CD14-positive monocyte (primary cell): ENCODE data around the gene NR2F1. TPM values are rescaled to one million over a fixed set of nuclear protein-coding genes. Genes with fewer than 3 reads are reported as not detected.
A peak's percentile ranks its signal among the peaks of the same experiment; 100 is the strongest.

Experiments used
- DNase-seq, 3 donors: peaks; one replicate each; pipeline ENCODE4 v3.0.0-alpha.2; 2011 to 2022
- H2AFZ ChIP-seq: 2 replicates; pipeline ENCODE4 v1.6.0; 2012; ENCODE audit warnings: mild to moderate bottlenecking, low read depth, low read length, inconsistent platforms; ENCODE audit not compliant: insufficient read depth, poor library complexity, severe bottlenecking
- H3K27ac ChIP-seq, 2 donors: 1 replicate in 1 of 2; 2 replicates in 1 of 2; pipeline ENCODE4 v1.5.1; 2012 to 2013; ENCODE audit warnings: low read length in 2 of 2, control low read depth in 1 of 2, inconsistent platforms in 1 of 2, low read depth in 1 of 2, mild to moderate bottlenecking in 1 of 2
- H3K27me3 ChIP-seq, 2 donors: one replicate each; pipeline versions ENCODE4 v1.6.0 to v1.6.1; 2011 to 2013; ENCODE audit warnings: low read length in 2 of 2; ENCODE audit not compliant: control insufficient read depth in 2 of 2, insufficient read depth in 2 of 2
- H3K36me3 ChIP-seq, 2 donors: replicated peaks in 1 of 2; 1 replicate in 1 of 2; 2 replicates in 1 of 2; pipeline versions ENCODE4 v1.5.1 to v1.6.1; 2012 to 2013; ENCODE audit warnings: low read length in 2 of 2, control low read depth in 1 of 2, inconsistent platforms in 1 of 2, mild to moderate bottlenecking in 1 of 2; ENCODE audit not compliant: insufficient read depth in 2 of 2, control insufficient read depth in 1 of 2
- H3K4me1 ChIP-seq, 2 donors: 1 replicate in 1 of 2; 2 replicates in 1 of 2; pipeline versions ENCODE4 v1.5.1 to v1.6.1; 2012 to 2013; ENCODE audit warnings: low read length in 2 of 2, control low read depth in 1 of 2, inconsistent platforms in 1 of 2, mild to moderate bottlenecking in 1 of 2, moderate library complexity in 1 of 2; ENCODE audit not compliant: insufficient read depth in 2 of 2, control insufficient read depth in 1 of 2
- H3K4me2 ChIP-seq: replicated peaks from 2 replicates; pipeline ENCODE3; 2012; ENCODE audit warnings: low read length, moderate library complexity, mild to moderate bottlenecking; ENCODE audit not compliant: poor library complexity, severe bottlenecking; ENCODE audit errors: extremely low read depth
- H3K4me3 ChIP-seq, 3 experiments: fragments of 200-600 bp in 1 of 3; sonication (generic) in 1 of 3; replicated peaks in 1 of 3; 1 replicate in 2 of 3; 2 replicates in 1 of 3; pipeline ENCODE4 v1.5.1; 2011 to 2013; ENCODE audit warnings: low read length in 3 of 3, mild to moderate bottlenecking in 3 of 3, control low read depth in 2 of 3, low read depth in 2 of 3, inconsistent platforms in 1 of 3, moderate library complexity in 1 of 3
- H3K79me2 ChIP-seq: 2 replicates; pipeline ENCODE4 v1.6.0; 2012; ENCODE audit warnings: mild to moderate bottlenecking, control low read depth, inconsistent platforms, low read length, moderate library complexity; ENCODE audit not compliant: insufficient read depth
- H3K9ac ChIP-seq: 2 replicates; pipeline ENCODE4 v1.6.0; 2017; ENCODE audit warnings: low read length, mild to moderate bottlenecking; ENCODE audit not compliant: insufficient read depth, poor library complexity, severe bottlenecking
- H3K9me3 ChIP-seq, 2 donors: replicated peaks in 1 of 2; 1 replicate in 1 of 2; 2 replicates in 1 of 2; pipeline versions ENCODE4 v1.5.1 to v1.6.1; 2012 to 2013; ENCODE audit warnings: low read length in 2 of 2, control low read depth in 1 of 2; ENCODE audit not compliant: control insufficient read depth in 1 of 2, insufficient read depth in 1 of 2
- H4K20me1 ChIP-seq: 2 replicates; pipeline ENCODE4 v1.6.0; 2012; ENCODE audit warnings: mild to moderate bottlenecking, low read length, control low read depth, moderate library complexity; ENCODE audit not compliant: insufficient read depth
- H3K27ac Mint-ChIP-seq, 7 donors: one replicate each; pipeline ENCODE4 v1.8.0; 2020; ENCODE audit warnings: mild to moderate bottlenecking in 7 of 7, mixed read lengths in 7 of 7, moderate library complexity in 6 of 7, inconsistent platforms in 2 of 7
- H3K27me3 Mint-ChIP-seq, 3 donors: one replicate each; pipeline ENCODE4 v1.8.0; 2021 to 2022; ENCODE audit warnings: low read depth in 3 of 3, mild to moderate bottlenecking in 3 of 3, mixed read lengths in 3 of 3, moderate library complexity in 3 of 3, inconsistent platforms in 1 of 3
- H3K36me3 Mint-ChIP-seq, 2 donors: one replicate each; pipeline ENCODE4 v1.8.0; 2020; ENCODE audit warnings: mixed read lengths in 2 of 2, inconsistent platforms in 1 of 2, mild to moderate bottlenecking in 1 of 2
- H3K4me1 Mint-ChIP-seq: one replicate; pipeline ENCODE4 v1.8.0; 2020; ENCODE audit warnings: mild to moderate bottlenecking, mixed read lengths
- H3K4me3 Mint-ChIP-seq, 2 donors: one replicate each; pipeline ENCODE4 v1.8.0; 2020; ENCODE audit warnings: mild to moderate bottlenecking in 2 of 2, mixed read lengths in 2 of 2, moderate library complexity in 1 of 2
- H3K9me3 Mint-ChIP-seq, 7 donors: one replicate each; pipeline ENCODE4 v1.8.0; 2020 to 2022; ENCODE audit warnings: mixed read lengths in 7 of 7, mild to moderate bottlenecking in 6 of 7, moderate library complexity in 6 of 7, inconsistent platforms in 2 of 7
- WGBS: methylation state at CpG from one replicate; pipeline ENCODE4 v1.1.5; 2013; ENCODE audit warnings: missing lambda C conversion rate; ENCODE audit not compliant: insufficient coverage; 5-methylcytosine and 5-hydroxymethylcytosine counted together
- intact Hi-C, 2 donors: fragments of 100-400 bp; cut with micrococcal nuclease; formaldehyde crosslinking; loops; one replicate each; pipeline versions ENCODE4 v1.15.0 to v1.15.1; 2023
- polyA plus RNA-seq, 3 donors: library from polyadenylated mRNA; depleted of rRNA in 1 of 3; unstranded in 2 of 3; stranded (reverse) in 1 of 3; fragments of 300-500 nt in 2 of 3; fragments of >200 nt in 1 of 3; fragmentation: Illumina TruSeq in 2 of 3; gene quantifications; 1 replicate in 2 of 3; 2 replicates in 1 of 3; pipeline ENCODE4 v1.2.3, GENCODE V29; 2012 to 2021
- TF ChIP-seq, protein P1 (sequence below): fragments of 200-600 bp; IDR thresholded peaks from one replicate; pipeline ENCODE4 v1.8.0; 2022; ENCODE audit warnings: antibody characterized with exemption, mild to moderate bottlenecking

The NR2F1 gene
- polyA plus RNA-seq, 3 donors: not detected

DNA sequence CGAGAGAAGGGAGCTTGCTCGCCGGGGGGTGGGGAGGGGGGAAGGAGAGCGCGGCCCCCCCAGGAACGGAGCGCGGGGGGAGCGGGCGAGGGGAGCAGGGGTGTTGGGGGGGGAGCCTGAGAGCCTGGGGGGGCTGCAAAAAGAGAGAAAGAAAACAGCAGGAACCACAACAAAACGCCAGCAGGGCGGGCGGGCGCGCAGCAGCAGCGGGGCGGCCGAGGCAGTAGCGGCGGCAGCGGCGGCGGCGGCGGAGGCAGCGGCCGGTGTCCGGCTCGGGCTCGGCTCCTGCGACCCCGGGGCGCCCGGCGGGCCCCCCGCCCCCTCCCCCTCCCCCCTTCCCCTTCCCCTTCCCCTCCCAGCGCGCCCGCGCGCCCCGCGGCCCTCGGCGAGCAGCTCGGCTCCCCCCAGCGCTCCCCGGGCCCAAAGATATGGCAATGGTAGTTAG, 1.6 kb downstream of the NR2F1 start:
- WGBS: under 1% methylated on average over 12 of the region's 48 CpGs
- H3K36me3 ChIP-seq: no peaks in the 10 kb centered on the region
- TF ChIP-seq, protein P1, sequence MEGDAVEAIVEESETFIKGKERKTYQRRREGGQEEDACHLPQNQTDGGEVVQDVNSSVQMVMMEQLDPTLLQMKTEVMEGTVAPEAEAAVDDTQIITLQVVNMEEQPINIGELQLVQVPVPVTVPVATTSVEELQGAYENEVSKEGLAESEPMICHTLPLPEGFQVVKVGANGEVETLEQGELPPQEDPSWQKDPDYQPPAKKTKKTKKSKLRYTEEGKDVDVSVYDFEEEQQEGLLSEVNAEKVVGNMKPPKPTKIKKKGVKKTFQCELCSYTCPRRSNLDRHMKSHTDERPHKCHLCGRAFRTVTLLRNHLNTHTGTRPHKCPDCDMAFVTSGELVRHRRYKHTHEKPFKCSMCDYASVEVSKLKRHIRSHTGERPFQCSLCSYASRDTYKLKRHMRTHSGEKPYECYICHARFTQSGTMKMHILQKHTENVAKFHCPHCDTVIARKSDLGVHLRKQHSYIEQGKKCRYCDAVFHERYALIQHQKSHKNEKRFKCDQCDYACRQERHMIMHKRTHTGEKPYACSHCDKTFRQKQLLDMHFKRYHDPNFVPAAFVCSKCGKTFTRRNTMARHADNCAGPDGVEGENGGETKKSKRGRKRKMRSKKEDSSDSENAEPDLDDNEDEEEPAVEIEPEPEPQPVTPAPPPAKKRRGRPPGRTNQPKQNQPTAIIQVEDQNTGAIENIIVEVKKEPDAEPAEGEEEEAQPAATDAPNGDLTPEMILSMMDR: no peak
- peaks cover 0 to 54% of the 10 kb centered on the region in 2 donors for H3K9me3 ChIP-seq
- no peaks in the 10 kb centered on the region for H4K20me1 ChIP-seq
- peaks cover 28 to 42% of the 10 kb centered on the region in 2 donors for H3K4me1 ChIP-seq
- H3K4me2 ChIP-seq: peak overlapping the region; percentile 67
- peaks cover 67 to 86% of the 10 kb centered on the region in 2 donors for H3K27me3 ChIP-seq
- H2AFZ ChIP-seq: no peak overlapping the region
- H3K79me2 ChIP-seq: no peaks in the 10 kb centered on the region
- H3K9ac ChIP-seq: no peak overlapping the region
- peak overlapping the region in 1 of 3 experiments; percentile 7 for H3K4me3 ChIP-seq
- peaks cover 2 to 34% (median 15%) of the 10 kb centered on the region in 7 donors for H3K9me3 Mint-ChIP-seq
- peak overlapping the region; percentile 68 to 70 for H3K4me3 Mint-ChIP-seq
- intact Hi-C loops: loop anchor here (5.0 to 10.0 kb wide), 3 partner anchors 213 to 330 kb away; no protein-coding TSS in a partner anchor
- H3K27ac ChIP-seq: no peak overlapping the region
- peaks cover 38% of the 10 kb centered on the region for H3K4me1 Mint-ChIP-seq
- no peak for DNase-seq
- no peak overlapping the region for H3K27ac Mint-ChIP-seq
- H3K36me3 Mint-ChIP-seq: peaks cover 2 to 10% of the 10 kb centered on the region in 2 donors
- peaks cover 32 to 56% (median 46%) of the 10 kb centered on the region in 3 donors for H3K27me3 Mint-ChIP-seq

DNA sequence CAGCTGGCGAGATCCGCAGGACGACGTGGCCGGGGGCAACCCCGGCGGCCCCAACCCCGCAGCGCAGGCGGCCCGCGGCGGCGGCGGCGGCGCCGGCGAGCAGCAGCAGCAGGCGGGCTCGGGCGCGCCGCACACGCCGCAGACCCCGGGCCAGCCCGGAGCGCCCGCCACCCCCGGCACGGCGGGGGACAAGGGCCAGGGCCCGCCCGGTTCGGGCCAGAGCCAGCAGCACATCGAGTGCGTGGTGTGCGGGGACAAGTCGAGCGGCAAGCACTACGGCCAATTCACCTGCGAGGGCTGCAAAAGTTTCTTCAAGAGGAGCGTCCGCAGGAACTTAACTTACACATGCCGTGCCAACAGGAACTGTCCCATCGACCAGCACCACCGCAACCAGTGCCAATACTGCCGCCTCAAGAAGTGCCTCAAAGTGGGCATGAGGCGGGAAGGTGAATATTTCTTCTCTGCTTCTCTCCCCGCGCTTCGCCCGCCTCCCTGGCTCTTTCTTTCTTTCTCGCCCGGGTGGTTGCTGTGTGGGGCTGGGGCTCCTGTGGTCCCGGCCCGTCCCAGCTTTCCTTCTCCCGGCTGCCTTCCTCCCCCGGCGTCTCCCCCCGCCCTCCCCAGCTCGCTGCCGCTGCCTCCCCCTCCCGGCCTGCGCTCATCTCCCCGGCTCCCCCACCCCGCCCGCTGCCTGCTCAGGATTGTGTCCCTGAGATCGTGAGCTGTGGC, 2.2 kb downstream of the NR2F1 start:
- Histone ChIP-seq H3K4me2 (peak overlapping the region; percentile 67), H3K36me3 (no peaks in the 10 kb centered on the region), H3K79me2 (no peaks in the 10 kb centered on the region), H3K4me3 (peak overlapping the region in 1 of 3 experiments; percentile 40), H2AFZ (no peak overlapping the region), H3K9me3 (peaks cover 0 to 50% of the 10 kb centered on the region in 2 donors), H3K27me3 (peaks cover 71 to 86% of the 10 kb centered on the region in 2 donors), H3K4me1 (peaks cover 22 to 36% of the 10 kb centered on the region in 2 donors), H3K27ac (no peak overlapping the region), H3K9ac (no peak overlapping the region), H4K20me1 (no peaks in the 10 kb centered on the region)
- Mint-ChIP-seq H3K36me3 (peaks cover 2 to 10% of the 10 kb centered on the region in 2 donors), H3K4me3 (peak overlapping the region; percentile 53 to 86), H3K9me3 (peaks cover 2 to 35% (median 18%) of the 10 kb centered on the region in 7 donors), H3K27me3 (peaks cover 32 to 57% (median 51%) of the 10 kb centered on the region in 3 donors), H3K27ac (no peak overlapping the region), H3K4me1 (peaks cover 33% of the 10 kb centered on the region)
- WGBS: 1% methylated on average over 43 of the region's 70 CpGs
- intact Hi-C loops: loop anchor here (5.0 to 10.0 kb wide), 2 partner anchors 217 to 330 kb away; no protein-coding TSS in a partner anchor
- DNase-seq: peak in 1 of 3 donors; percentile 10
- TF ChIP-seq, protein P1: no peak
